IPS-18a (cell line): Measurements from ENCODE around the gene CLIC4.
"Not testable (repeated sequence)": the region's sequence is repeated elsewhere in the genome, so short reads cannot be mapped to it uniquely, and the experiment has no call there.

ENCODE experiments used
- H3K27ac ChIP-seq: one replicate; pipeline ENCODE4 v1.5.1; 2013; ENCODE audit warnings: low read length
- H3K27me3 ChIP-seq: one replicate; pipeline ENCODE4 v1.6.1; 2013; ENCODE audit warnings: mild to moderate bottlenecking, low read length; ENCODE audit not compliant: control insufficient read depth, insufficient read depth
- H3K36me3 ChIP-seq: one replicate; pipeline ENCODE4 v1.6.1; 2013; ENCODE audit warnings: low read depth, low read length; ENCODE audit not compliant: control insufficient read depth
- H3K4me1 ChIP-seq: one replicate; pipeline ENCODE4 v1.6.1; 2013; ENCODE audit warnings: low read depth, low read length; ENCODE audit not compliant: control insufficient read depth
- H3K4me3 ChIP-seq: one replicate; pipeline ENCODE4 v1.5.1; 2013; ENCODE audit warnings: low read length
- H3K9ac ChIP-seq: one replicate; pipeline ENCODE4 v1.6.1; 2013; ENCODE audit warnings: mild to moderate bottlenecking, low read length, moderate library complexity
- H3K9me3 ChIP-seq: one replicate; pipeline ENCODE4 v1.6.1; 2013; ENCODE audit warnings: low read depth, low read length; ENCODE audit not compliant: control insufficient read depth

Gene CLIC4

DNA sequence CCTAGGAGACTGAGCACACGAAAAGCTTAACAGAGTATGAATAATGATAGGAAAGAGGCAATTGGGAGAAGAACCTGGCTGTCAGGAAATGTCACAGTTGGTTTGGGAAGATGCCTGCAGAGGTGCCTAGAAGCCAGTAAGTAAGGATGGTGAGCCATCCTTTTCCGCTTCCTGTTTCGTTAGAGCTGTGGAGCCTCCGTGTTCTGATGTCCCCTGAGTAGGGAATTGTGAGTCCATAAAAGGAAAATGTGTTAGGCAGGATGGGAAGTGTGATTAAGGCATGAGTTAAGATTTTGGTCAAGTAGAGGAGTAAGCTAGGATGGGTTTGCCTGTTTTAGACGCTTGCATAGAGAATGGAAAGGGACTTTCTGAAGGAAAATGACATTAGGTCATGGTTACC, 9.0 kb downstream of the CLIC4 start:
- Histone ChIP-seq H3K9ac (no peak overlapping the region), H3K4me1 (no peaks in the 10 kb centered on the region), H3K27ac (no peak overlapping the region), H3K27me3 (no peaks in the 10 kb centered on the region), H3K4me3 (no peak overlapping the region), H3K9me3 (no peaks in the 10 kb centered on the region), H3K36me3 (peaks cover 3% of the 10 kb centered on the region)

DNA sequence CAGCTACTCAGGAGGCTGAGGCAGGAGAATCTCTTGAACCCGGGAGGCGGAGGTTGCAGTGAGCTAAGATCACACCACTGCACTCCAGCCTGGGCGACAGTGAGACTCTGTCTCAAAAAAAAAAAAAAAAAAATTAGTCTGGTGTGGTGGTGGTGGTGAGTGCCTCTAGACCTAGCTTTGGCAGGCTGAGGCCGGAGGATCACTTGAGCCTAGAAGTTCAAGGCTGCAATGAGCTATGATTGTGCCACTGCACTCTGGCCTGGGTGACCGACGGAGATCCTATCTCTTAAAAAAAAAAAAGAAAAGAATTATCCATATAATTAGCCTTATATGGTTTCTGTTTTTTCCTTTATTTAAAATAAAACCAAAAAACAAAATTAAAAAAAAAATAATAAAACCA, 10.1 kb downstream of the CLIC4 start:
- not testable (repeated sequence) for H3K4me3 ChIP-seq, H3K9ac ChIP-seq, H3K9me3 ChIP-seq, H3K36me3 ChIP-seq, H3K4me1 ChIP-seq, H3K27me3 ChIP-seq, H3K27ac ChIP-seq

GRCh38 chr1:24756395-24756794, 11.1 kb downstream of the CLIC4 start:
- H3K36me3 ChIP-seq = no peaks in the 10 kb centered on the region
- no peaks in the 10 kb centered on the region for H3K9me3 ChIP-seq
- no peaks in the 10 kb centered on the region for H3K4me1 ChIP-seq
- no peak overlapping the region for H3K9ac ChIP-seq
- H3K27ac ChIP-seq = no peak overlapping the region
- H3K27me3 ChIP-seq = no peaks in the 10 kb centered on the region
- no peak overlapping the region for H3K4me3 ChIP-seq

GRCh38 chr1:24759492-24759891, 14.2 kb downstream of the CLIC4 start:
- no peaks in the 10 kb centered on the region for H3K4me1 ChIP-seq

GRCh38 chr1:24761582-24761981, 16.3 kb downstream of the CLIC4 start:
- Histone ChIP-seq H3K27ac (no peak overlapping the region), H3K4me1 (no peaks in the 10 kb centered on the region)

More at GRCh38 chr1:24759492-24759891, 14.2 kb downstream of the CLIC4 start:
- H3K9ac ChIP-seq = no peak overlapping the region
- no peaks in the 10 kb centered on the region for H3K36me3 ChIP-seq
- no peak overlapping the region for H3K27ac ChIP-seq
- H3K27me3 ChIP-seq = no peaks in the 10 kb centered on the region
- no peaks in the 10 kb centered on the region for H3K9me3 ChIP-seq
- H3K4me3 ChIP-seq = no peak overlapping the region

GRCh38 chr1:24762133-24762676, 17.0 kb downstream of the CLIC4 start:
- Histone ChIP-seq H3K4me3 (no peak overlapping the region), H3K36me3 (no peaks in the 10 kb centered on the region), H3K4me1 (no peaks in the 10 kb centered on the region), H3K9ac (no peak overlapping the region), H3K9me3 (no peaks in the 10 kb centered on the region), H3K27ac (no peak overlapping the region), H3K27me3 (no peaks in the 10 kb centered on the region)

More at GRCh38 chr1:24761582-24761981, 16.3 kb downstream of the CLIC4 start:
- H3K9ac ChIP-seq = no peak overlapping the region
- H3K36me3 ChIP-seq = no peaks in the 10 kb centered on the region
- H3K4me3 ChIP-seq = no peak overlapping the region
- no peaks in the 10 kb centered on the region for H3K9me3 ChIP-seq
- no peaks in the 10 kb centered on the region for H3K27me3 ChIP-seq

- Histone ChIP-seq H3K27me3 (no peaks in the 10 kb centered on the region), H3K4me1 (no peaks in the 10 kb centered on the region), H3K36me3 (no peaks in the 10 kb centered on the region), H3K9me3 (no peaks in the 10 kb centered on the region), H3K27ac (no peak overlapping the region), H3K9ac (no peak overlapping the region), H3K4me3 (no peak overlapping the region)
These were observed 18.4 kb downstream of the CLIC4 start for GRCh38 chr1:24763671-24764070.

DNA sequence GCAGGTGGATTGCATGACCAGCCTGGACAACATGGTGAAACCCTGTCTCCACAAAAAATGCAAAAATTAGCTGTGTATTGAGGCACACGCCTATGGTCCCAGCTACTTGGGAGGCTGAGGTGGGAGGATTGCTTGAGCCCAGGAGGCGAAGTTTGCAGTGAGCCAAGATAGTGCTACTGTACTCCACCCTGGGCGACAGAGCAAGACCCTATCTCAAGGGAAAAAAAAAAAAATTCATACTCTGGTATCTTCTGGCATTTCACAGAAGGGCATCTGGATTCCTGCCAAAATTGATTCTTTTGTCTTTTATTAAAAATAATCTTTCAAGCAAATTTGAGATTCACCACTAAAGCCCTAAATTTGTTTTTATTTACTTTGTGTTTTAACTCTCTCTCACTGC, 19.2 kb downstream of the CLIC4 start:
- Histone ChIP-seq H3K9ac (no peak overlapping the region), H3K27me3 (no peaks in the 10 kb centered on the region), H3K9me3 (no peaks in the 10 kb centered on the region), H3K36me3 (no peaks in the 10 kb centered on the region), H3K4me1 (no peaks in the 10 kb centered on the region), H3K4me3 (no peak overlapping the region), H3K27ac (no peak overlapping the region)

DNA sequence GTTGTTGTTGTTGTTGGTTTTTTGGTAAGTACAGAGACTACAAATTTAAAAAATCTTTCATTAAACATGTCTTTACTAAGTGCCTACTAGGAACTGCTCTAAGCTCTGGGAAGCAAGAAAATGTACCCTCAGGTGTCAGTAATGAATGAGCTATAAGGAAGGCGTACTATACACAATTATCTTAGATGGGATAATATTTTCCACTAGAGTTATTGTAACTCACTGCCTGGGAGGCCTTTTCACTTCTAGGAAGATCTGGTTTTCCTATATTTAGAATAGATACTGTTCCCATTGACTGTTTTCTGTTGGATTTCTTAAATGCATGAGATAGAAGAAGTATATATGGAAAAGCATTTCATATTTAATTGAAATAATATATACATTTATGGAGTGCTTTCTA, 19.6 kb downstream of the CLIC4 start:
- Histone ChIP-seq H3K4me3 (no peak overlapping the region), H3K9me3 (no peaks in the 10 kb centered on the region), H3K36me3 (no peaks in the 10 kb centered on the region), H3K4me1 (no peaks in the 10 kb centered on the region), H3K27ac (no peak overlapping the region), H3K27me3 (no peaks in the 10 kb centered on the region), H3K9ac (no peak overlapping the region)

DNA sequence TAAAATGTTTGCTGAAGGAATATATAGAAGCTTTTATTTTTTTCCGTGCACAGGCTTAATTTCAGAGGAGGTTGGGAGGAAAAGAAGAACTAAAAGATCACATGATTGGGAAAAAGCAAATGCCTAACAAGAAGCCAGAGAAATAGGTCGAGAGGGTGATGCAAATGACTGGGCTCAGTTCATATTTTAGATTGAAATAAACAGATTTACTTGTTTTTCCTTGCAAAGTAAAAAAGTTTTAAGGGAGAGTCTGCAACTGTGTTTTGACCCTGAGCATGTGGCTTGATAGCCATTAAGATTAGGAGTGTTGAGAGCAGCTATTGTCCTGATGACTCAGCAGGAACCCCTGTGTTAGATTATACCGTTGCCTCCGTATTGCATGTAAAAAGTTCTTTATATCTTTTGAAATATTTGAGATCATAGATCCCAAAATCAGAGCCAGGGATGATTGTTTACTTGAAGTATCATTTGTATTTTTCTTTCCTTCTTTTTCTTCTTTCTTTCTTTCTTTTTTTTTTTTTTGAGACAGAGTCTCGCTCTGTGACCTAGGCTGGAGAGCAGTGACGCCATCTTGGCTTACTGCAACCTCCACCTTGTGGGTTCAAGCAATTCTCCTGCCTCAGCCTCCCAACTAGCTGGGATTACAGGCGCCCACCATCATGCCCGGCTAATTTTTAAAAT, 20.2 kb downstream of the CLIC4 start:
- H3K4me3 ChIP-seq = no peak overlapping the region
- H3K36me3 ChIP-seq = no peaks in the 10 kb centered on the region
- H3K27me3 ChIP-seq = no peaks in the 10 kb centered on the region
- no peaks in the 10 kb centered on the region for H3K9me3 ChIP-seq
- H3K9ac ChIP-seq = no peak overlapping the region
- no peak overlapping the region for H3K27ac ChIP-seq
- no peaks in the 10 kb centered on the region for H3K4me1 ChIP-seq

- no peak overlapping the region for H3K4me3 ChIP-seq
- H3K27ac ChIP-seq = no peak overlapping the region
- no peaks in the 10 kb centered on the region for H3K27me3 ChIP-seq
- H3K36me3 ChIP-seq = no peaks in the 10 kb centered on the region
- H3K9me3 ChIP-seq = no peaks in the 10 kb centered on the region
- no peak overlapping the region for H3K9ac ChIP-seq
- H3K4me1 ChIP-seq = no peaks in the 10 kb centered on the region
These were observed 22.1 kb downstream of the CLIC4 start for GRCh38 chr1:24767351-24767750.

DNA sequence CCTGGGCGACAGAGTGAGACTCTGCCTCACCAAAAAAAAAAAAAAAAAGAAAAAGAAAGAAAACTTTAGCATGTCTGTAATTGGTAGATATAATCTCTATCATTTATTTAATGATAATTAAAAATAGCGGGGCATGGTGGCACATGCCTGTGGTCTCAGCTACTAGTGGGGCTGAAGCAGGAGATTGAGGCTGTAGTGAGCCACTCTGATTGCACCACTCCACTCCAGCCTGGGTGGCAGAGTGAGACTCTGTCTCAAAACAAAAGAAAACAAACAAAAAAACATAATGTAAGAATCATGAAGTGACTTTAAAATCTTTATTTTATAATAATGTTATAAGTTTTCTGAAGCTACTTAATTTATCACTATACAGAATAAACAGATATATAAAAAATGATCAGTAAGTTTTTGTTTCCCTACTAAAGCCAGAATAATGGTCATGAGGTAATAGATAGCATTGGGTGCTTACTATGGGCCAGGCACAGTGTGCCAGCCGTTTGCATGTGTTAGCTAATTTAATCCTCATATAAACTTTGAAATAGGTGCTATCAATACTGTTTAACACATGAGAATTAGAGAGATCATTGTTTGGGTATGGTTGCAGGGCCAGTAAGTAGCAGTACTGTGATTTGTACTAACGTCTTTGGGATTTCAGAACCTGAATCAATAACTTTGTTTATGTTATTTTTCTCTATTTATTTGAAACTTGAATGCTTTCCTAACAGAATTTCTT, 23.8 kb downstream of the CLIC4 start:
- H3K4me3 ChIP-seq = no peak overlapping the region
- H3K27ac ChIP-seq = no peak overlapping the region
- H3K36me3 ChIP-seq = no peaks in the 10 kb centered on the region
- H3K9ac ChIP-seq = no peak overlapping the region
- H3K4me1 ChIP-seq = no peaks in the 10 kb centered on the region
- no peaks in the 10 kb centered on the region for H3K9me3 ChIP-seq
- H3K27me3 ChIP-seq = no peaks in the 10 kb centered on the region
